Prostate gland (tissue), 2 donors: Measurements from ENCODE around the gene SRSF5.

Source experiments
- POLR2AphosphoS5 ChIP-seq: sonication (generic); formaldehyde crosslinking; IDR thresholded peaks from one replicate; pipeline ENCODE4 v1.6.1; 2017; ENCODE audit warnings: antibody characterized with exemption
- TF ChIP-seq, protein P1 (sequence below), 4 experiments: fragments of 200-600 bp in 2 of 4; fragments of 450-650 bp in 2 of 4; sonication (generic) in 2 of 4; IDR thresholded peaks; 1 replicate in 3 of 4; 2 replicates in 1 of 4; pipeline ENCODE4 v1.5.1; 2016 to 2019; ENCODE audit warnings: antibody characterized with exemption in 4 of 4, mild to moderate bottlenecking in 2 of 4, moderate library complexity in 2 of 4

DNA sequence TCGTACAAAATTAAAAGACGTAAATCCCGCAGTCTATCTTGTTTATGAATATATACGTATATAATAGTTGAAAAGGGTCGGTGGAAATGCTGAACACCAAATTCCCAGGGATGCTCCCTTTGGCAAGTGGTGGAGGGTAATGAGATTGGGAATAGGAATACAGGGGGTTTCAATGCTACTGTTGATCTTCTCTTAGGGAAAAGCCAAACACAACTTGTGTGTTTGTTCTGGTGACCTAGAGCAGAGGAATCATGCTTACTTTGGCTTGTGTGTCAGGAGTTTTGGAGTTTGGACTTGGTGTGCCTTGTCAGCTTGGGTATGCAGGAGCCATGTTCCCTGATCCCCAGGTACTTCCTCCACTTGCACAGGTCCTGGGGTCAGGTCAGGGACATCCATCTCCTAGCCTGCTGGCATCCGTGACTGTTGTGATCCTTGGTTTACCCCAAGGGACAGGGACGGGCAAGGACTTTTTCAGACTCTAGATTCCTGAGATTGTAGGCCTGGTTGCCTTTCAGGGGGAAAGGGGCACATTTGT lies 26.0 kb downstream of the SRSF5 start:
- TF ChIP-seq, protein P1, sequence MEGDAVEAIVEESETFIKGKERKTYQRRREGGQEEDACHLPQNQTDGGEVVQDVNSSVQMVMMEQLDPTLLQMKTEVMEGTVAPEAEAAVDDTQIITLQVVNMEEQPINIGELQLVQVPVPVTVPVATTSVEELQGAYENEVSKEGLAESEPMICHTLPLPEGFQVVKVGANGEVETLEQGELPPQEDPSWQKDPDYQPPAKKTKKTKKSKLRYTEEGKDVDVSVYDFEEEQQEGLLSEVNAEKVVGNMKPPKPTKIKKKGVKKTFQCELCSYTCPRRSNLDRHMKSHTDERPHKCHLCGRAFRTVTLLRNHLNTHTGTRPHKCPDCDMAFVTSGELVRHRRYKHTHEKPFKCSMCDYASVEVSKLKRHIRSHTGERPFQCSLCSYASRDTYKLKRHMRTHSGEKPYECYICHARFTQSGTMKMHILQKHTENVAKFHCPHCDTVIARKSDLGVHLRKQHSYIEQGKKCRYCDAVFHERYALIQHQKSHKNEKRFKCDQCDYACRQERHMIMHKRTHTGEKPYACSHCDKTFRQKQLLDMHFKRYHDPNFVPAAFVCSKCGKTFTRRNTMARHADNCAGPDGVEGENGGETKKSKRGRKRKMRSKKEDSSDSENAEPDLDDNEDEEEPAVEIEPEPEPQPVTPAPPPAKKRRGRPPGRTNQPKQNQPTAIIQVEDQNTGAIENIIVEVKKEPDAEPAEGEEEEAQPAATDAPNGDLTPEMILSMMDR (IDR thresholded peaks at IDR 0.05): no peak
- TF ChIP-seq POLR2AphosphoS5: no peak
